HCT116 (cell line): ENCODE data around the gene ST7.

Experiments used
- ATF3 ChIP-seq: IDR thresholded peaks from 2 replicates; pipeline ENCODE4 v1.6.1; 2012
- CBX3 ChIP-seq: IDR thresholded peaks from 2 replicates; pipeline ENCODE4 v1.6.1; 2012; ENCODE audit warnings: low read depth
- CTCF ChIP-seq, 3 experiments: fragments of 200-600 bp in 1 of 3; sonication (generic) in 1 of 3; IDR thresholded peaks in 2 of 3; conservative IDR thresholded peaks in 1 of 3; 2 replicates each; pipeline ENCODE4 v1.5.1; 2012 to 2017; ENCODE audit warnings: low read depth in 2 of 3, low read length in 2 of 3, antibody characterized with exemption in 1 of 3, borderline replicate concordance in 1 of 3, control low read depth in 1 of 3, mild to moderate bottlenecking in 1 of 3, mixed read lengths in 1 of 3, mixed run types in 1 of 3, moderate library complexity in 1 of 3; ENCODE audit not compliant: insufficient read depth in 1 of 3
- EZH2 ChIP-seq: fragments of 200-600 bp; sonication (generic); IDR thresholded peaks from 2 replicates; pipeline ENCODE4 v1.6.1; 2017; ENCODE audit warnings: antibody characterized with exemption, mixed run types
- POLR2A ChIP-seq: IDR thresholded peaks from 2 replicates; pipeline ENCODE4 v1.7.0; 2011; ENCODE audit warnings: borderline replicate concordance; ENCODE audit not compliant: insufficient read depth, insufficient read length; ENCODE audit errors: extremely low read depth
- POLR2AphosphoS5 ChIP-seq: IDR thresholded peaks from 2 replicates; pipeline ENCODE4 v1.6.1; 2011; ENCODE audit warnings: mild to moderate bottlenecking, low read depth, low read length, moderate library complexity
- RAD21 ChIP-seq: IDR thresholded peaks from 2 replicates; pipeline ENCODE4 v1.6.1; 2012; ENCODE audit warnings: low read depth, mild to moderate bottlenecking
- ZNF274 ChIP-seq: fragments of 200-500 bp; sonication (Bioruptor generic); IDR thresholded peaks from 2 replicates; pipeline ENCODE4 v1.6.1; 2014; ENCODE audit warnings: mild to moderate bottlenecking, low read depth, low read length, inconsistent platforms
- TF ChIP-seq, protein P1 (sequence below): IDR thresholded peaks from 2 replicates; pipeline ENCODE4 v1.6.1; 2012; ENCODE audit warnings: low read depth

GRCh38 chr7:117018713-117019112, 65.4 kb downstream of the ST7 start:
- TF ChIP-seq EZH2: no peak
- TF ChIP-seq CTCF (IDR thresholded peaks at IDR 0.05 in 2 of 3, conservative IDR thresholded peaks at IDR 0.05 in 1 of 3; ENCODE audit: borderline replicate concordance in 1 of 3, insufficient read depth in 1 of 3, low read depth in 2 of 3, low read length in 2 of 3): no peak
- TF ChIP-seq, protein P1, sequence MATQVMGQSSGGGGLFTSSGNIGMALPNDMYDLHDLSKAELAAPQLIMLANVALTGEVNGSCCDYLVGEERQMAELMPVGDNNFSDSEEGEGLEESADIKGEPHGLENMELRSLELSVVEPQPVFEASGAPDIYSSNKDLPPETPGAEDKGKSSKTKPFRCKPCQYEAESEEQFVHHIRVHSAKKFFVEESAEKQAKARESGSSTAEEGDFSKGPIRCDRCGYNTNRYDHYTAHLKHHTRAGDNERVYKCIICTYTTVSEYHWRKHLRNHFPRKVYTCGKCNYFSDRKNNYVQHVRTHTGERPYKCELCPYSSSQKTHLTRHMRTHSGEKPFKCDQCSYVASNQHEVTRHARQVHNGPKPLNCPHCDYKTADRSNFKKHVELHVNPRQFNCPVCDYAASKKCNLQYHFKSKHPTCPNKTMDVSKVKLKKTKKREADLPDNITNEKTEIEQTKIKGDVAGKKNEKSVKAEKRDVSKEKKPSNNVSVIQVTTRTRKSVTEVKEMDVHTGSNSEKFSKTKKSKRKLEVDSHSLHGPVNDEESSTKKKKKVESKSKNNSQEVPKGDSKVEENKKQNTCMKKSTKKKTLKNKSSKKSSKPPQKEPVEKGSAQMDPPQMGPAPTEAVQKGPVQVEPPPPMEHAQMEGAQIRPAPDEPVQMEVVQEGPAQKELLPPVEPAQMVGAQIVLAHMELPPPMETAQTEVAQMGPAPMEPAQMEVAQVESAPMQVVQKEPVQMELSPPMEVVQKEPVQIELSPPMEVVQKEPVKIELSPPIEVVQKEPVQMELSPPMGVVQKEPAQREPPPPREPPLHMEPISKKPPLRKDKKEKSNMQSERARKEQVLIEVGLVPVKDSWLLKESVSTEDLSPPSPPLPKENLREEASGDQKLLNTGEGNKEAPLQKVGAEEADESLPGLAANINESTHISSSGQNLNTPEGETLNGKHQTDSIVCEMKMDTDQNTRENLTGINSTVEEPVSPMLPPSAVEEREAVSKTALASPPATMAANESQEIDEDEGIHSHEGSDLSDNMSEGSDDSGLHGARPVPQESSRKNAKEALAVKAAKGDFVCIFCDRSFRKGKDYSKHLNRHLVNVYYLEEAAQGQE: no peak
- TF ChIP-seq POLR2AphosphoS5: no peak
- TF ChIP-seq ATF3: no peak
- no peak for TF ChIP-seq CBX3
- no peak for TF ChIP-seq POLR2A
- no peak for TF ChIP-seq ZNF274
- TF ChIP-seq RAD21: no peak
